Mucosa of descending colon (tissue), 3 donors: ENCODE results near the gene LDLRAD1. TPM values are rescaled to one million over a fixed set of nuclear protein-coding genes. Genes with fewer than 3 reads are reported as not detected.

ENCODE experiments used
- ATAC-seq: fragments of 200-7000 bp; cut with Tn5 transposase; one replicate; pipeline ENCODE4 v1.9.1; 2020; ENCODE audit warnings: mild to moderate bottlenecking, moderate library complexity
- DNase-seq, 3 donors: peaks; one replicate each; pipeline ENCODE4 v3.0.0-alpha.2; 2020
- H3K36me3 ChIP-seq: fragments of 200-600 bp; one replicate; pipeline ENCODE4 v1.8.0; 2021; ENCODE audit warnings: low read depth, mild to moderate bottlenecking
- H3K4me1 ChIP-seq: fragments of 200-600 bp; one replicate; pipeline ENCODE4 v1.8.0; 2021; ENCODE audit warnings: low read depth, mild to moderate bottlenecking
- H3K4me3 ChIP-seq: fragments of 200-600 bp; one replicate; pipeline ENCODE4 v1.8.0; 2021; ENCODE audit warnings: mild to moderate bottlenecking
- H3K9me3 ChIP-seq: fragments of 200-600 bp; one replicate; pipeline ENCODE4 v1.8.0; 2021; ENCODE audit warnings: mild to moderate bottlenecking
- intact Hi-C, 2 donors: fragments of 100-400 bp; cut with DNase I in 1 of 2; cut with micrococcal nuclease in 1 of 2; formaldehyde crosslinking; loops; one replicate each; pipeline versions ENCODE4 v1.11.0 to v1.11.1; 2022; cut with DNase I, micrococcal nuclease
- microRNA-seq: library from miRNA; unstranded; fragments of <30 nt; microRNA quantifications from one replicate; pipeline ENCODE4, GENCODE V29; 2019
- total RNA-seq, 3 donors: library from RNA; stranded (reverse); fragmentation: NEBNext Ultra II Directional in 2 of 3; extraction: Animal tissue kit (Norgen Biotek cat#: 25700) in 2 of 3; gene quantifications; one replicate each; pipeline versions ENCODE4 v1.2.1 to v1.2.4, GENCODE V29; 2021 to 2023
- TF ChIP-seq, protein P1 (sequence below): fragments of 200-600 bp; IDR thresholded peaks from one replicate; pipeline ENCODE4 v1.8.0; 2022; ENCODE audit warnings: antibody characterized with exemption, mild to moderate bottlenecking
- donor health status: DM: no; HTN: no; CAD: no; lungs with moderate emphysema.
- donor health status: DM: no; HTN: no; CAD: no.
- donor health status: DM: no; HTN: yes; CAD: no.

LDLRAD1 gene
- total RNA-seq, 3 donors from 2014 or later, result 0.39 TPM; not detected in 2

DNA sequence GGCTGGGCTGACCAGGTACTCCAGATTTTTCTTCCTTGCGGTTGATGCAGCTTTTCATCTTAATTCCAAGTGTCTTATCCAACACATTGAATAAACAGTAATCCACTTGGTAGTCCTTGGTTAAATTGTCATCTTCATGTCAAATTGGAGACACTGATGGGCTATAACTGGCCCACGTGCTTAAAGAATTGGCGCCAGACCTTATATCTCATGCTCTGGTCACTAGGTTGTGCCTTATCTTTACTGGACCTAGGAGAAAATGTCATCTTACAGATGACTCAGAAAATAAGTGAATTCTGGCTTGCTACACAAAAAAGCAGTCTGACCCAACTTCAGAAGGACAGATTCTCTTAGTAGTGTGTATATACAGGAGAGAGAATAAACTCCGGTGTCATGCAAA is 55.6 kb downstream of the LDLRAD1 start:
- no peak for DNase-seq
- Histone ChIP-seq H3K9me3 (no peaks in the 10 kb centered on the region), H3K4me1 (no peaks in the 10 kb centered on the region), H3K4me3 (no peak overlapping the region), H3K36me3 (no peaks in the 10 kb centered on the region)
- intact Hi-C loops, result no loop called here
- no peak for ATAC-seq
- TF ChIP-seq, protein P1, sequence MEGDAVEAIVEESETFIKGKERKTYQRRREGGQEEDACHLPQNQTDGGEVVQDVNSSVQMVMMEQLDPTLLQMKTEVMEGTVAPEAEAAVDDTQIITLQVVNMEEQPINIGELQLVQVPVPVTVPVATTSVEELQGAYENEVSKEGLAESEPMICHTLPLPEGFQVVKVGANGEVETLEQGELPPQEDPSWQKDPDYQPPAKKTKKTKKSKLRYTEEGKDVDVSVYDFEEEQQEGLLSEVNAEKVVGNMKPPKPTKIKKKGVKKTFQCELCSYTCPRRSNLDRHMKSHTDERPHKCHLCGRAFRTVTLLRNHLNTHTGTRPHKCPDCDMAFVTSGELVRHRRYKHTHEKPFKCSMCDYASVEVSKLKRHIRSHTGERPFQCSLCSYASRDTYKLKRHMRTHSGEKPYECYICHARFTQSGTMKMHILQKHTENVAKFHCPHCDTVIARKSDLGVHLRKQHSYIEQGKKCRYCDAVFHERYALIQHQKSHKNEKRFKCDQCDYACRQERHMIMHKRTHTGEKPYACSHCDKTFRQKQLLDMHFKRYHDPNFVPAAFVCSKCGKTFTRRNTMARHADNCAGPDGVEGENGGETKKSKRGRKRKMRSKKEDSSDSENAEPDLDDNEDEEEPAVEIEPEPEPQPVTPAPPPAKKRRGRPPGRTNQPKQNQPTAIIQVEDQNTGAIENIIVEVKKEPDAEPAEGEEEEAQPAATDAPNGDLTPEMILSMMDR, result no peak

DNA sequence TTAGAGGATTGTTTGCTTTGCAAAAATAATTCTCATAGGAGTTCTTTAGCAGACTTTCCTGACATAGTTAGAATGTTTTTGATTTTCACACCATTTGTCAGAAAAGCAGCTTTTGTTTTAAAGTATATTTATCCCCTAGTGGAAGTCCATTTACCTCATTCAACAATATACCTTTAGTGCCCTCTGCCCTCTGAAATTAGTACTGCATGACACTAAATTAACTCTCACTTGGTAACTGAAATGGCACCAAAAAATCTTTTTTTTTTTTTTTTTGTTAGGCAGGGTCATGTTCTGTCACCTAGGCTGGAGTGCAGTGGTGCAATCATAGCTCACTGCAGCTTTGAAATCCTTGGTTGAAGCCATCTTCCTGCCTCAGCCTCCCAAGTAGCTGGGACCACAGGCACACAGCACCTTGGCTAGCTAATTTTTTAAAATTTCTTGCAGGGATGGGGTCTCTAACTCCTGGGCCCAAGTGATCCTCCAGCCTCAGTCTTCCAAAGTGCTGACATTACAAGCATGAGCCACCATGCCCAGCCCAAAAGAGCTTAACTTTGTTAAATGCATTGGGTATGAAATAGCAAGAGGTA is 58.2 kb downstream of the LDLRAD1 start:
- intact Hi-C loops, result no loop called here

More for the DNA sequence above, 58.2 kb downstream of the LDLRAD1 start:
- no peak overlapping the region for H3K4me3 ChIP-seq
- ATAC-seq (peak; percentile 50), DNase-seq (peak in 1 of 3 donors; percentile 50)
- H3K9me3 ChIP-seq, result no peaks in the 10 kb centered on the region
- no peaks in the 10 kb centered on the region for H3K36me3 ChIP-seq
- TF ChIP-seq, protein P1, result peak; percentile 25
- peaks cover 6% of the 10 kb centered on the region for H3K4me1 ChIP-seq

Small RNA genes lying within 50 kb of the gene (microRNA-seq; reads per million reads assigned to microRNA genes)
- gene MIR4781, result 1.9 reads per million

Other genes with a start within 250 kb of the LDLRAD1 start
- gene NDC1, start 179.9 kb downstream of the LDLRAD1 start, total RNA-seq, result 10 to 100 TPM in 2 of 3 donors, 1 to 10 TPM in 1; 9.7 to 23.8 (median 11.0) TPM
- gene YIPF1, start 128.4 kb downstream of the LDLRAD1 start, total RNA-seq, result 10 to 100 TPM; 23.4 to 37.3 (median 30.6) TPM
- gene DIO1, start 124.0 kb downstream of the LDLRAD1 start, total RNA-seq, result not detected
- 10 to 100 TPM; 19.8 to 22.6 (median 19.9) TPM for gene IFT25, start 72.5 kb downstream of the LDLRAD1 start, total RNA-seq
- 10 to 100 TPM; 16.5 to 19.4 (median 19.0) TPM for gene LRRC42, start 71.8 kb downstream of the LDLRAD1 start, total RNA-seq
- 1,000 to 10,000 TPM in 1 of 3 donors, 100 to 1,000 TPM in 2; 557 to 1,169 (median 749) TPM for gene TMEM59, start 35.0 kb upstream of the LDLRAD1 start, total RNA-seq
- 1 to 10 TPM; 4.5 to 8.6 (median 6.0) TPM for gene TCEANC2, start 35.4 kb upstream of the LDLRAD1 start, total RNA-seq
- gene CDCP2, start 134.8 kb upstream of the LDLRAD1 start, total RNA-seq, result under 1 TPM in 2 of 3 donors, not detected in 1; 0.09 to 0.26 TPM
- gene CYB5RL, start 181.8 kb upstream of the LDLRAD1 start, total RNA-seq, result 1 to 10 TPM; 6.9 to 9.1 (median 7.7) TPM
- gene MRPL37, start 182.0 kb upstream of the LDLRAD1 start, total RNA-seq, result 10 to 100 TPM; 46.5 to 84.7 (median 58.8) TPM